Hepatocyte (in vitro differentiated cells): Measurements from ENCODE around the gene AGXT2. TPM values are rescaled to one million over a fixed set of nuclear protein-coding genes. Genes with fewer than 3 reads are reported as not detected.

Source experiments
- DNase-seq: peaks from one replicate; pipeline ENCODE4 v3.0.0-alpha.2; 2016; ENCODE audit warnings: low spot score
- H2AFZ ChIP-seq: fragments of 200-600 bp; sonication (generic); 2 replicates; pipeline ENCODE4 v1.6.0; 2016; ENCODE audit warnings: antibody characterized with exemption, mild to moderate bottlenecking
- H3K27ac ChIP-seq: fragments of 200-600 bp; sonication (generic); 2 replicates; pipeline ENCODE4 v1.5.1; 2016; ENCODE audit warnings: mild to moderate bottlenecking
- H3K27me3 ChIP-seq: fragments of 200-600 bp; sonication (generic); 2 replicates; pipeline ENCODE4 v1.6.1; 2016
- H3K36me3 ChIP-seq: fragments of 200-600 bp; sonication (generic); replicated peaks from 2 replicates; pipeline ENCODE4 v1.5.1; 2016; ENCODE audit warnings: low read depth; ENCODE audit not compliant: insufficient read depth
- H3K4me1 ChIP-seq: fragments of 200-600 bp; sonication (generic); 2 replicates; pipeline ENCODE4 v1.5.1; 2016; ENCODE audit warnings: mild to moderate bottlenecking, moderate library complexity; ENCODE audit not compliant: insufficient read depth
- H3K4me2 ChIP-seq: fragments of 200-600 bp; sonication (generic); 2 replicates; pipeline ENCODE4 v1.6.0; 2016
- H3K4me3 ChIP-seq: fragments of 200-600 bp; sonication (generic); 2 replicates; pipeline ENCODE4 v1.5.1; 2016; ENCODE audit warnings: mild to moderate bottlenecking
- H3K79me2 ChIP-seq: fragments of 200-600 bp; sonication (generic); 2 replicates; pipeline ENCODE4 v1.6.0; 2017; ENCODE audit warnings: mild to moderate bottlenecking
- H3K9me2 ChIP-seq: fragments of 200-600 bp; sonication (generic); replicated peaks from 2 replicates; pipeline ENCODE4 v1.6.0; 2017; ENCODE audit warnings: mild to moderate bottlenecking; ENCODE audit not compliant: insufficient read depth
- H3K9me3 ChIP-seq: fragments of 200-600 bp; sonication (generic); 2 replicates; pipeline ENCODE4 v1.5.1; 2016; ENCODE audit warnings: low read depth, mild to moderate bottlenecking
- H4K20me1 ChIP-seq: fragments of 200-600 bp; sonication (generic); 2 replicates; pipeline ENCODE4 v1.6.0; 2016; ENCODE audit warnings: mild to moderate bottlenecking; ENCODE audit not compliant: insufficient read depth, poor library complexity, severe bottlenecking
- EZH2 ChIP-seq: fragments of 200-600 bp; sonication (generic); IDR thresholded peaks from 2 replicates; pipeline ENCODE4 v1.6.1; 2016; ENCODE audit warnings: antibody characterized with exemption, mild to moderate bottlenecking, borderline replicate concordance
- EZH2phosphoT487 ChIP-seq: fragments of 200-600 bp; sonication (generic); IDR thresholded peaks from one replicate; pipeline ENCODE4 v1.6.1; 2018; ENCODE audit warnings: antibody characterized with exemption, mild to moderate bottlenecking, low read depth, moderate library complexity; ENCODE audit not compliant: unreplicated experiment, severe bottlenecking
- WGBS: methylation state at CpG from one replicate; pipeline ENCODE4 v1.1.6; 2016; ENCODE audit warnings: low lambda C conversion rate; ENCODE audit errors: missing lambda C conversion rate; 5-methylcytosine and 5-hydroxymethylcytosine counted together
- polyA plus RNA-seq: library from polyadenylated mRNA; unstranded; fragments of >200 nt; fragmentation: Nextera tagmentation; extraction: Ambion mirVana; gene quantifications from 2 replicates; pipeline ENCODE4 v1.2.1, GENCODE V29; 2016
- total RNA-seq: library from RNA; depleted of rRNA; stranded (reverse); fragments of >200 nt; gene quantifications from 2 replicates; pipeline ENCODE4 v1.2.3, GENCODE V29; 2014
- TF ChIP-seq, protein P1 (sequence below): fragments of 200-600 bp; sonication (generic); IDR thresholded peaks from 2 replicates; pipeline ENCODE4 v1.5.1; 2016; ENCODE audit warnings: antibody characterized with exemption, mild to moderate bottlenecking; ENCODE audit not compliant: poor library complexity

Gene AGXT2
- total and polyA plus RNA-seq, 2 experiments from 2014 or later = 8.0 to 10.6 TPM

DNA sequence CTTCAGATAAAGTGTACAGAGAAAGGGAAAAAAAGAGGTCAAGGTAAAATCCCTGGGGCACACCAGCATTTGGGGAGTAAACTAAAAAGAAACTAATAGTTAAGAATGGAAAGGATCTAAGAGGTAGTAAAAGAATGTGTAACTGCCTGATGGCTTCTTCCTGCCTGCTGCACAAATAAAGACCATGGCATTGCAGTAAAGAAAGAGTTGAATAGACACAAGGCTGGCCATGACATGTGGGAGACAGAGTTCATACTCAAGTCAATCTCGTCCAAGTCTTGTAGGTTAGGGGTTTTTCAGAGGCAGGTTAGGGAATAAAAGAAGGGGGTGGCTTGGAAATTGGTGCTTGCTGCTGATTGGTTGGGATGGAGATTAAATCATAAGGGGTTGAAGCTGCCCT is 60.8 kb downstream of the AGXT2 start:
- H3K4me1 ChIP-seq = no peaks in the 10 kb centered on the region
- 100% methylated on average over 1 of the region's 1 CpG for WGBS
- no peak overlapping the region for H3K4me3 ChIP-seq
- peaks cover 5% of the 10 kb centered on the region for H3K9me3 ChIP-seq
- H3K79me2 ChIP-seq = no peaks in the 10 kb centered on the region
- no peaks in the 10 kb centered on the region for H4K20me1 ChIP-seq
- H3K4me2 ChIP-seq = no peak overlapping the region
- no peaks in the 10 kb centered on the region for H3K27me3 ChIP-seq
- no peak overlapping the region for H2AFZ ChIP-seq
- H3K9me2 ChIP-seq = no peaks in the 10 kb centered on the region
- DNase-seq = no peak
- H3K27ac ChIP-seq = no peak overlapping the region
- TF ChIP-seq, protein P1, sequence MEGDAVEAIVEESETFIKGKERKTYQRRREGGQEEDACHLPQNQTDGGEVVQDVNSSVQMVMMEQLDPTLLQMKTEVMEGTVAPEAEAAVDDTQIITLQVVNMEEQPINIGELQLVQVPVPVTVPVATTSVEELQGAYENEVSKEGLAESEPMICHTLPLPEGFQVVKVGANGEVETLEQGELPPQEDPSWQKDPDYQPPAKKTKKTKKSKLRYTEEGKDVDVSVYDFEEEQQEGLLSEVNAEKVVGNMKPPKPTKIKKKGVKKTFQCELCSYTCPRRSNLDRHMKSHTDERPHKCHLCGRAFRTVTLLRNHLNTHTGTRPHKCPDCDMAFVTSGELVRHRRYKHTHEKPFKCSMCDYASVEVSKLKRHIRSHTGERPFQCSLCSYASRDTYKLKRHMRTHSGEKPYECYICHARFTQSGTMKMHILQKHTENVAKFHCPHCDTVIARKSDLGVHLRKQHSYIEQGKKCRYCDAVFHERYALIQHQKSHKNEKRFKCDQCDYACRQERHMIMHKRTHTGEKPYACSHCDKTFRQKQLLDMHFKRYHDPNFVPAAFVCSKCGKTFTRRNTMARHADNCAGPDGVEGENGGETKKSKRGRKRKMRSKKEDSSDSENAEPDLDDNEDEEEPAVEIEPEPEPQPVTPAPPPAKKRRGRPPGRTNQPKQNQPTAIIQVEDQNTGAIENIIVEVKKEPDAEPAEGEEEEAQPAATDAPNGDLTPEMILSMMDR = no peak
- TF ChIP-seq EZH2 (no peak), EZH2phosphoT487 (no peak)
- H3K36me3 ChIP-seq = no peaks in the 10 kb centered on the region

DNA sequence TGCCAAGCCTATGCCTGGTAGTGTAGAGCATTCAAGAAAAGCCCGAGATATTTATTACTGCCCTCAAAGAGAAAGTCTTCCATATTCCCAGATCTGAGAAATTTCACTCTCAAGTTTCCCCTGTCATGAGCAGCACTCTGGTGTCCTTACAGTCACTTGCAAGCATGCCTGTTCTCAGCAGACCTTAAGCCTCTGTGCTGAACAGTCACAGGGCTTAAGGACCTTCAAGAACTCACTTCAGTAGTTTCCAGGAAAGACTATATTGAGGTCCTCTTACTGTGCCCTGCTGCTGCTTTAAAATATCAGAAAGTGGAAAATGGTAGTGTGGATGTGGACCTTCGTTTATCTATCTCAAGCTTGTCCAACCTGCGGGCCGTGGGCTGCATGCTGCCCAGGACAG is 64.9 kb downstream of the AGXT2 start:
- Histone ChIP-seq H3K27ac (no peak overlapping the region), H3K9me3 (peaks cover 5% of the 10 kb centered on the region), H4K20me1 (no peaks in the 10 kb centered on the region), H3K27me3 (no peaks in the 10 kb centered on the region), H2AFZ (no peak overlapping the region), H3K4me2 (no peak overlapping the region), H3K79me2 (no peaks in the 10 kb centered on the region), H3K4me1 (no peaks in the 10 kb centered on the region), H3K4me3 (no peak overlapping the region), H3K9me2 (no peaks in the 10 kb centered on the region), H3K36me3 (no peaks in the 10 kb centered on the region)
- no peak for DNase-seq
- WGBS = 87% methylated on average over 4 of the region's 4 CpGs
- no peak for TF ChIP-seq EZH2
- TF ChIP-seq, protein P1 = no peak

DNA sequence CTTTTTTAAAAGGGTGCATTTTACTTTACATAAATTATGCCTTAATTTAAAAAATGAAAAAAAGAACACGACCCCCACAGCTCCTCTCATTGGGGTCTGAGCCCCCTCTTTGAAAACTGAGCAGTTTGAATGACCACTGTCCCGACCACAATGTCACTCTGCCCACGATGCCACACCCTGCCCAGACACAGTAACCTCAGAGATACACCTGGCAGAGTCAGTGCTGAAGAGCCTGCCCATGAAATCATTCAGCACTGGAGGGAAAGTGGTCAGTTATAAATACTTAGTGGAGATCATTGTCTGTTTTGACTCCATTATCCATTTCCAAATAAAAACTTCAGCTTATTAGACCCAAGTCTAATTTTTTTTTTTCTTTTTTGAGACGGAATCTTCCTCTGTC is 69.1 kb downstream of the AGXT2 start:
- H4K20me1 ChIP-seq = no peaks in the 10 kb centered on the region
- H3K4me3 ChIP-seq = no peak overlapping the region
- no peaks in the 10 kb centered on the region for H3K27me3 ChIP-seq
- H3K4me2 ChIP-seq = no peak overlapping the region
- H2AFZ ChIP-seq = no peak overlapping the region
- H3K4me1 ChIP-seq = no peaks in the 10 kb centered on the region
- no peak for DNase-seq
- no peaks in the 10 kb centered on the region for H3K36me3 ChIP-seq
- 84% methylated on average over 4 of the region's 4 CpGs for WGBS
- H3K79me2 ChIP-seq = no peaks in the 10 kb centered on the region
- TF ChIP-seq EZH2 = no peak
- TF ChIP-seq, protein P1 = no peak
- no peak for TF ChIP-seq EZH2phosphoT487
- no peak overlapping the region for H3K27ac ChIP-seq
- no peaks in the 10 kb centered on the region for H3K9me2 ChIP-seq
- no peaks in the 10 kb centered on the region for H3K9me3 ChIP-seq
